Skeletal muscle satellite cell (primary cell): ENCODE measurements around the gene ASPG.

Experiments used
- H3K27me3 ChIP-seq: 2 replicates; pipeline ENCODE4 v1.7.0; 2013; ENCODE audit warnings: low read length; ENCODE audit not compliant: control insufficient read depth, insufficient read depth
- H3K36me3 ChIP-seq: 2 replicates; pipeline ENCODE4 v1.7.0; 2013; ENCODE audit warnings: mild to moderate bottlenecking, control low read depth, low read length; ENCODE audit not compliant: insufficient read depth
- H3K4me1 ChIP-seq: 2 replicates; pipeline ENCODE4 v1.7.0; 2013; ENCODE audit warnings: low read length; ENCODE audit not compliant: control insufficient read depth, insufficient read depth
- H3K4me2 ChIP-seq: 2 replicates; pipeline ENCODE4 v1.7.0; 2013; ENCODE audit warnings: mild to moderate bottlenecking, low read length
- H3K4me3 ChIP-seq: 2 replicates; pipeline ENCODE4 v1.7.0; 2013; ENCODE audit warnings: low read length
- H3K9ac ChIP-seq: 2 replicates; pipeline ENCODE4 v1.7.0; 2013; ENCODE audit warnings: mild to moderate bottlenecking, low read depth, low read length, moderate library complexity
- H3K9me3 ChIP-seq: replicated peaks from 2 replicates; pipeline ENCODE4 v1.7.0; 2013; ENCODE audit warnings: mild to moderate bottlenecking, control low read depth, low read length

Gene ASPG

GRCh38 chr14:104143521-104144452 is 58.3 kb downstream of the ASPG start:
- Histone ChIP-seq H3K27me3 (peaks cover 16% of the 10 kb centered on the region), H3K4me1 (no peaks in the 10 kb centered on the region), H3K4me2 (no peak overlapping the region), H3K4me3 (no peak overlapping the region), H3K9me3 (no peaks in the 10 kb centered on the region), H3K36me3 (no peaks in the 10 kb centered on the region), H3K9ac (no peak overlapping the region)

GRCh38 chr14:104144453-104144790 is 58.9 kb downstream of the ASPG start:
- no peaks in the 10 kb centered on the region for H3K4me1 ChIP-seq
- H3K4me2 ChIP-seq = no peak overlapping the region
- H3K36me3 ChIP-seq = no peaks in the 10 kb centered on the region
- no peaks in the 10 kb centered on the region for H3K9me3 ChIP-seq
- H3K4me3 ChIP-seq = no peak overlapping the region
- H3K9ac ChIP-seq = no peak overlapping the region
- H3K27me3 ChIP-seq = peaks cover 9% of the 10 kb centered on the region

DNA sequence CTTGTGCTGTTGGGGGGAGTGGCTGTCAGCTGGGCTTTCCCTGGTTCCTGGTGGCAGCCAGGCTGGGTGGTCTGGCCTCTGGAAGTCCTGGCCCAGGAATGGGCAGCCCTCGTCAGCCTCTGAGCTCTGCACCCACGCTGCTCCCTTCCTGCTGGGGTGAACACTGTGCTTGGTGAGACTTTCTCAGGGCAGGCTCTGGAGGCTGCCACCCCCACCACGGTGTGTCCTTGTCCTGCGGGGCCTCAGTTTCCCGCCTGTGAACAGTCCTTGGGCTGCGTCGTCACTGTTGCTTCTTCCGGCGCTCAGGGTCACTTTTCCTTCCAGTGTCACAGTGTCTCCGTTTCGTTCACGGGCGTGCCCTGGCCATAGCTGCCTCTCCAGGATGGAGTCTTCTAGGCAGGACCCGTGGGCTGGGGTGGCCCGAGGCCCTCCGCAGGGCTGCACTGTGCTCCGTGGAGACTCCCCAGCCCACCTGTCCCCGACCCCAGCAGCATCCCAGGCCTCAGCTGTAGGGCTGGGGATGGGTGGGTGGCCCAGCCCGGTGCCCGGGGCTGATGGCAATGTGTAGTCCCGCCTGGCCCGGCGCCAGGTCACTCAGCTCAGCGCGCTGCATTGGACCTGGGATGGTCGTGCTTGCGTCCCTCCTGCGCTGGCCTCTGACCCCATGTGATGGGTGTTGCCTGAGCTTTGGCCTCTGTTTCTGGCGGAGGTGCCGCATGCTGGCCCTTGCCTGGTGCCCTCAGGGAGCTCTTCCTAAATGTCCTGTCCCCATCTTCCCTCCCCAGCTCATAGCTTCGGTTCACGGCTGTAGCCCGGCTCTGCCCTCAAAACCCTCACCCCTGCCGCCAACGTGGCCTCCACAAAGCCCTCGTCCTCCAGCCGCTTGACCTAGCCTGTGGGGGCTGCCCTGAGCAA is 59.7 kb downstream of the ASPG start:
- H3K36me3 ChIP-seq = no peaks in the 10 kb centered on the region
- H3K4me1 ChIP-seq = no peaks in the 10 kb centered on the region
- no peak overlapping the region for H3K4me2 ChIP-seq
- H3K9ac ChIP-seq = no peak overlapping the region
- H3K27me3 ChIP-seq = peaks cover 5% of the 10 kb centered on the region
- no peak overlapping the region for H3K4me3 ChIP-seq
- H3K9me3 ChIP-seq = no peaks in the 10 kb centered on the region

GRCh38 chr14:104145826-104146601 is 60.5 kb downstream of the ASPG start:
- H3K9ac ChIP-seq = no peak overlapping the region
- peaks cover 3% of the 10 kb centered on the region for H3K27me3 ChIP-seq
- H3K4me2 ChIP-seq = no peak overlapping the region
- no peak overlapping the region for H3K4me3 ChIP-seq
- H3K4me1 ChIP-seq = no peaks in the 10 kb centered on the region
- no peaks in the 10 kb centered on the region for H3K9me3 ChIP-seq
- no peaks in the 10 kb centered on the region for H3K36me3 ChIP-seq

DNA sequence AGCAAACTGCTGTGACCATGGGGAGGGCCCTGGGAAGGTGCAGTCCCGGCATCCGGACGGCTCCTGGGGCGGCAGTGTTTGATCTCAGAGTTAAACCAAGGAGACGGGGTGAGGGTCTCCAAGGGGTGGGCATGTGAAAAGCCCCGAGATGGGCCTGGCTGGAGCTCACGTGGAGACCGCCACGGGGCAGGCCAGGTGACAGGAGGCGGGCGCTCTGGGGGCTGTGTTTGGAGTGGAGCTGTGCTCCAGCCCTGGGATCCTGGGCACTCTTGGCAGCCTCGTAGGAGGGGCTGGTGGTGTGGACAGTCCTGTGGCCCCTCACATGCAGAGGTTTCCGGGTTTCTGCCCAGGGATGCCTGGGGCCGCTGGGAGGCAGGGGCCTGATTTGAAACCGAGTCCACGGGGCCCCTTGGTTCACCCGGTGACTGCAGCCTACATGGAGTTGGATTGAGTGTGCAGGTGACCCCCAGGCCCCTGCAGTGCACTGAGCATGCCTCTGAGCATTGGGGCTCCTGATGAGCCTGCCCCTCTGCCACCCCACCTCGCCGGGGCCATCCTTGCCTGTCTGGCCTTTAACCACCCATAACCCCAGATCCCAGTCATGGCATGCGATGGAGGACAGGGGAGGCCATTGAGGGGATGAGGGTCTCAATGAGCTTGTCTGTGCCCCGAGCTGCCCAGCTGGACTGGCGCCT is 61.3 kb downstream of the ASPG start:
- Histone ChIP-seq H3K9me3 (no peaks in the 10 kb centered on the region), H3K9ac (no peak overlapping the region), H3K27me3 (peaks cover 3% of the 10 kb centered on the region), H3K4me2 (no peak overlapping the region), H3K36me3 (no peaks in the 10 kb centered on the region), H3K4me1 (no peaks in the 10 kb centered on the region), H3K4me3 (no peak overlapping the region)

GRCh38 chr14:104147346-104148125 is 62.0 kb downstream of the ASPG start:
- H3K9ac ChIP-seq = no peak overlapping the region
- no peaks in the 10 kb centered on the region for H3K36me3 ChIP-seq
- no peaks in the 10 kb centered on the region for H3K4me1 ChIP-seq
- H3K9me3 ChIP-seq = no peaks in the 10 kb centered on the region
- H3K27me3 ChIP-seq = peaks cover 3% of the 10 kb centered on the region
- H3K4me3 ChIP-seq = no peak overlapping the region
- no peak overlapping the region for H3K4me2 ChIP-seq

- Histone ChIP-seq H3K4me2 (no peak overlapping the region), H3K9ac (no peak overlapping the region), H3K36me3 (no peaks in the 10 kb centered on the region), H3K4me3 (no peak overlapping the region), H3K9me3 (no peaks in the 10 kb centered on the region), H3K4me1 (no peaks in the 10 kb centered on the region), H3K27me3 (no peaks in the 10 kb centered on the region)
These were observed 63.2 kb downstream of the ASPG start for GRCh38 chr14:104148433-104149277.

DNA sequence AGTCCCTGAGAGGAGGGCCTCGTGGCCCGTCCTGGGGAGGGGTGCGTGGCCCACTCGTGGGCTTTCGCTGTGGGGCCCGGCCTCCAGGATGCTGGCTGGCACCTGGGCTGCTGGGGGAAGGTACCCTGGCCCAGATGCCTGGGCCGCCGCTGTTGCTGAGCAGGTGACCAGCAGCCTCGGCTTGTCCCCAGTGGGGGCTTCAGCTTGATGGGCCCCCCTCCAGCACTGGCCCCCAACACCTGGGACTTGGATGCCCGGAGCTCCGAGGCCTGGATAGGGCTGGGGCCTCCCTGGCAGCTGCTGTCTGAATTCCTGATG is 63.7 kb downstream of the ASPG start:
- H3K4me3 ChIP-seq = no peak overlapping the region
- H3K4me2 ChIP-seq = no peak overlapping the region
- no peaks in the 10 kb centered on the region for H3K4me1 ChIP-seq
- no peaks in the 10 kb centered on the region for H3K36me3 ChIP-seq
- H3K9me3 ChIP-seq = no peaks in the 10 kb centered on the region
- no peak overlapping the region for H3K9ac ChIP-seq
- H3K27me3 ChIP-seq = no peaks in the 10 kb centered on the region

- no peaks in the 10 kb centered on the region for H3K27me3 ChIP-seq
These were observed 64.2 kb downstream of the ASPG start for GRCh38 chr14:104149617-104150135.

More at GRCh38 chr14:104149617-104150135, 64.2 kb downstream of the ASPG start:
- no peak overlapping the region for H3K4me2 ChIP-seq
- H3K9me3 ChIP-seq = no peaks in the 10 kb centered on the region
- no peak overlapping the region for H3K4me3 ChIP-seq
- H3K9ac ChIP-seq = no peak overlapping the region
- H3K4me1 ChIP-seq = no peaks in the 10 kb centered on the region
- H3K36me3 ChIP-seq = no peaks in the 10 kb centered on the region
